Left renal cortex interstitium (tissue), 4 donors: ENCODE results near the gene FBXL2. TPM values are rescaled to one million over a fixed set of nuclear protein-coding genes. Genes with fewer than 3 reads are reported as not detected.
"Not testable (repeated sequence)": the region's sequence is repeated elsewhere in the genome, so short reads cannot be mapped to it uniquely, and the experiment has no call there.

Experiments used
- DNase-seq, 4 donors: peaks; one replicate each; pipeline ENCODE4 v3.0.0-alpha.2; 2013; ENCODE audit warnings: low read depth in 4 of 4, low spot score in 2 of 4, missing footprints in 1 of 4
- polyA plus RNA-seq, 4 donors: library from polyadenylated mRNA; unstranded; fragments of 120-200 nt; gene quantifications; one replicate each; pipeline ENCODE4 v1.2.1, GENCODE V29; 2013; ENCODE audit not compliant: insufficient read length in 4 of 4

The FBXL2 gene
- polyA plus RNA-seq, 4 donors: 26.0 to 33.3 (median 28.5) TPM

DNA sequence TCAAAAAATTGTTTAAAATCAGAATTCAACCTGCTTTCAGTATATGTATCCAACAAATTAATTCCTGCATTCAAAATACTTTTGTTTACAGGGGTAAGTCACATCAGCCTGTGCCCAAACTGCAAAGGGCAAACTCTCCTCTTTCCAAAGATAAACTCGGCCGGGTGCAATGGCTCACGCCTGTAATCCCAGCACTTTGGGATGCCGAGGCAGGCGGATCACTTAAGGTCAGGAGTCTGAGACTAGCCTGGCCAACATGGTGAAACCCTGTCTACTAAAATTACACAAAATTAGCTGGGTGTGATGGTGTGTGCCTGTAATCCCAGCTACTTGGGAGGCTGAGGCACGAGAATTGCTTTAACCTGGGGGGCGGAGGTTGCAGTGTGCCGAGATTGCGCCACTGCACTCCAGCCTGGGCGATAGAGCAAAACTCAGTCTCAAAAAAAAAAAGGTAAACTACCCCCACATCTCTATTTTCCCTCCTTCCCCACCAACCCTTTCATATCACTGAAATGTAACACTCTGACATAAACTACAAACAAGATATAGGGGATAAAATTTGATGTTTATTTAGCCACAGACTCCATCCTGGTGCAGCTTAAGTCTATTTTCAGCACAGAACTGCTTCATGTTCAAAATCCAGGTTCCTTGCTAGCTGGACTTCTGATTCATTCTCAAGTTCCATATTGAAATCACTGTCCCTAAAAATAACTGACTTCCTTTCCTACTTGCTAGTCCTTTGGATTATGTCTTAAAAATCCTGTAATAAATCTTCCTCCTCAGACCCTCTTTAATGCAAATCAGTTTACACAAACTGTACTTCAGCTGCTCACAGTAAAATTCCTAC lies 147.6 kb downstream of the FBXL2 start:
- no peak for DNase-seq

DNA sequence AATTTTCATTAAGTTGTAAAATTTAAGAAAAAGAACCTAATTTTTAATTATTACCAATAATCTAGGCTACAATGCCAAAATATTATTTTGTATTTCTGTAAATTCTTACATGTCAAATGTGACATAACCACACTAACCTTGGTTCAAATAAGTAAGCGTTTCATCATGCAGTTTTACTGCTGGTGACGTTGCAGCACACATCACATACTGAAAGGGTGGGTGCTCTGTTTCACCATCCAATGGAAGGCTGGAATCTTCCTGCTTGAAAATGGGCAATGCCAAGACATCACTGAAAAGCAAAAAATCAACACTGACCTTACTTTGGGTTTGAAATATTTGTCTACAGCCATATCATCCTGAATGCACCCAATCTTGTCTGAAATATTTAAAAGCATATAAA lies 148.2 kb downstream of the FBXL2 start:
- no peak for DNase-seq

DNA sequence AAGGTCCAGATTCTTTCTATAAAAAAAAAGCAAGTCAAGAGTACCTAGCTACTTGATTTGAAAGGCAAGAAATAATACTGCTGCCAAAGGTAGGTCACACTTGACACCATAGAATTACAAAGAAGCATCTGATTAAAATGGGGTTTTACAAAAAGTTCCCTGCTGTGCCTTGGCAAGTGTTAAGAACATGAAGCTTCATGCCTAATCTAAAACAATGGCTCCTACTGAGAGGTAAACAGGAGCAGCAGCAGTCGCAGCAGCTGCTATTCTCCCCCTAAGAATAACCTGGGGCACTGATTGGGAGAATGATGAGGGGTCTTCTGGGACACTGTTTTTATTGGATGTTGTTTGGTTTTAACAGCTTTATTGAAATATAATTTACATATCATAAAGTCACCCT lies 148.8 kb downstream of the FBXL2 start:
- DNase-seq: no peak

DNA sequence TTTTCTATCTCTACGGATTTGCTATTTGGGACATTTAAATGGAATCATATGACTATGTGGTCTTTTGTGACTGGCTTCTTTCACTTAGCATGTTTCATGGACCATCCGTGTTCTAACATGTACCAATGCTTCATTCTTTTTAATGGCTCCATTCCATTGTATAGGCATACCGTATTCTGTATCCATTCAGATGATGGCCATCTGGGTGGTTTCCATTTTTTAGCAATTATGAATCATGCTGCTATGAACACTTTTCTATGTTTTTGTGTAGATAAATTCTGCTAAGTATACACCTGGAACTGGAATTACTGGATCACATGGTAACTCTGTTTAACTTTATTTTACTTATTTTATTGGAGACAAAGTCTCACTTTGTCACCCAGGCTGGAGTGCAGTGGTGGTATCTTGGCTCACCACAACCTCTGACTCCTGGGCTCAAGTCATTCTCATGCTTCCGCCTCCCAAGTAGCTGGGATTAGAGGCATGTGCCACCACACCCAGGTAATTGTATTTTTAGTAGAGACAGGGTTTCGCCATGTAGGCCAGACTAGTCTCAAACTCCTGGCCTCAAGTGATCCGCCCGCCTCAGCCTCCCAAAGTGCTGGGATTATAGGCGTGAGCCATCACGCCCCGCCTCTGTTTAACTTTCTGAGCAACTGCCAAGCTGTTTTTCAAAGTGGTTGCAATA lies 149.5 kb downstream of the FBXL2 start:
- DNase-seq: no peak

DNA sequence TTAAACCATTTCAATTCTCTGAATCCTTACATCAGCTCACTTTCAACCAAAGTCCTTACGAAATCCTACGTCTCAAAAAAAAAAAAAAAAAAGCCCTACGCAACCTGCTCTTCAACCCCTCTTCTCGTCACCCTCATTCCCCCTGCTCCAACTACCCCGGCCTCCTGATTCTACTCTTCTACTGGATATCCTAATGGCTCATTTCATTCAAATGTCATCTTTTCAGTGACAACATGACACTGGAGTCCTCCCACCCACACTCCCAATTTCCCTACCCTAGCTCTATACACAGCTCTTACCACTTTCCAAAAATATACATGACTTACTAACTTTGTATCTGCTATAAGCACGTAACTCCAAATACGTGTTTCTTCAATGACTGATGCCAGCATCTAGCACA lies 151.5 kb downstream of the FBXL2 start:
- no peak for DNase-seq

DNA sequence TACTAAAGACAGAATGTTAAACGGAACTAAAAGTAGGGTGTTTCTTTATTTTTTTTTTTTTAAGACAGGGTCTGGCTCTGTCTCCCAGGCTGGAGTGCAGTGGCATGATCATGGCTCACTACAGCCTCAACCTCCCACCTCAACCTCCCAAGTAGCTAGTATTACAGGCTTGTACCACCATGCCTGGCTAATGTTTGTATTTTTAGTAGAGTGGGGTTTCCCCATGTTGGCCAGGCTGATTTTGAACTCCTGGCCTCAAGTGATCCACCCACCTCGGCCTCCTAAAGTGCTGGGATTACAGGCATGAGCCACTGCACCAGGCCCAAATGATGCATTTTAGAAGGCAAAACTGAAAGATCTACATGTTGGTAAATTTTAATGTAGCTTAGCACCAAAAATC lies 152.1 kb downstream of the FBXL2 start:
- DNase-seq: not testable (repeated sequence)

DNA sequence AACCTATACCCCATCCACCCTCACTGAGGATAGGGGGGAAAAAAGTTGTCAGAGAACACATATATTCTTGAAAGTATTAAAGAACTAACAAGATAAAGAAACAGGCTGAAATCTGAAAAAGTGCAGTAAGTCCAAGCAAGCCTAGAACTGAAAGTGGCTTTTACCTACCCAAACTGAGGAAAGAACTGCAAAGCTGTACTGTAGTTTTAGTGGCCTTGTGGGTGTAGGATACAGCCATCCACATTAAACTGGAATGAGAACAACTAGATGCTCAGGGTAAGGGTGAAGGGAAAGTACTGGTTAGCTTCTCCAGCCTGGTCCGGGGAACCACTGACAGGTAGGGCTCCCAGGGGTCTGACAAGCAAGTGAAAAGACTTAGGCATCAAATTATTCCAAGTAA lies 152.8 kb downstream of the FBXL2 start:
- DNase-seq: no peak

DNA sequence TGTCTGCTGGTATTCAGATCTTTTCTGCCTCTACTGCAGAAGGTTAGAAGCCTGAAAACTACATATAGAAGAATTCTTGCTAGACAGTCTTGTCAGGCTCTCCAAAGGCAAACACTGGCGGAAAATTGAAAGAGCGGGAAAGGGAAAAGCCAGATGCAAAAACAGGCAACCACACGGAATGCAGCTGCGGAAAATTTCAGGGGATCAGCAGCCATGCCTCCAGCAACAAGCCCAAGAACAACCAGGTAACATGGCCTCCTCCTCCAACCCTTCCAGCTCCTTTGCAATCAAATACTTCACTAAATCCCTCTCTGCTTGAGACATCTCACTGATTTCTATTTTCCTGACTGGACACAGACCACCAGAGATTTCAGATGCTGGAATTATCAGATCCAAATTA lies 153.3 kb downstream of the FBXL2 start:
- no peak for DNase-seq

DNA sequence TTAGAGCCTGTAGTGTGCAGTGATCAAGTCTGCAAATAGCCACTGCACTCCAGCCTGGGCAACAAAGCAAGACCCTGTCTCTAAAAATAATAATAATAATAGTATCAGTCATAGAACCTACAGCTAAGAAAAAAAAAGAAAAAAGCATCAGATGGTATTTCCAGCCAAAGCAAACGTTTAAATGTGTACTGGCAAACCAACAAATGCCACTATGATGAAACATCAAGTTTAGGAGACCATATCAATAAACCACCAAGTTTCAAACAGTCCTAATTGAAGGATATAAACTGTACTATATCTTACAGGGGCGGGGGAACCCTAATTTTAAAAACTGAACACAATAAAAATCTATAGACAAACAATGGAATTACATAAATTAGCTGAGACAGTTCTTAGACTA lies 156.6 kb downstream of the FBXL2 start:
- DNase-seq: no peak

Other genes with a start within 250 kb of the FBXL2 start
- 100 to 1,000 TPM in 1 of 4 donors, 10 to 100 TPM in 3; 92.5 to 104 (median 98.2) TPM for gene GLB1, start 180.3 kb upstream of the FBXL2 start, polyA plus RNA-seq
- gene TMPPE, start 180.3 kb upstream of the FBXL2 start, polyA plus RNA-seq: 1 to 10 TPM; 1.5 to 2.5 (median 2.0) TPM
- gene CRTAP, start 163.4 kb upstream of the FBXL2 start, polyA plus RNA-seq: 100 to 1,000 TPM; 149 to 192 (median 184) TPM
- gene SUSD5, start 58.6 kb upstream of the FBXL2 start, polyA plus RNA-seq: 1 to 10 TPM; 4.2 to 6.2 (median 4.6) TPM
- gene UBP1, start 163.0 kb downstream of the FBXL2 start, polyA plus RNA-seq: 100 to 1,000 TPM in 2 of 4 donors, 10 to 100 TPM in 2; 84.2 to 102 (median 99.4) TPM